Activated T-helper 2 cell treated with anti-CD3 and anti-CD28 coated beads, Interferon-gamma antibody, Interleukin-2, Interleukin-4, amounts not matched to agents 10 μg/mL and 5 μg/mL and 100 μg/mL, durations not matched to agents 14 hours and 24 hours and 36 hours (primary cell): Measurements from ENCODE around the gene PFAS. TPM values are rescaled to one million over a fixed set of nuclear protein-coding genes. Genes with fewer than 3 reads are reported as not detected.
"Not testable (repeated sequence)": the region's sequence is repeated elsewhere in the genome, so short reads cannot be mapped to it uniquely, and the experiment has no call there.

Experiments
- DNase-seq: peaks from one replicate; pipeline ENCODE4 v3.0.0; 2021; ENCODE audit warnings: low spot score
- H3K27ac Mint-ChIP-seq: one replicate; pipeline ENCODE4 v1.8.0; 2021; ENCODE audit warnings: mixed read lengths
- H3K27me3 Mint-ChIP-seq: one replicate; pipeline ENCODE4 v1.8.0; 2021; ENCODE audit warnings: low read depth, mixed read lengths
- H3K36me3 Mint-ChIP-seq: one replicate; pipeline ENCODE4 v1.8.0; 2021; ENCODE audit warnings: low read depth, mixed read lengths
- H3K4me1 Mint-ChIP-seq: one replicate; pipeline ENCODE4 v1.8.0; 2021; ENCODE audit warnings: low read depth, mixed read lengths
- H3K4me3 Mint-ChIP-seq: one replicate; pipeline ENCODE4 v1.8.0; 2021; ENCODE audit warnings: low read depth, mild to moderate bottlenecking, moderate library complexity, mixed read lengths
- H3K9me3 Mint-ChIP-seq: one replicate; pipeline ENCODE4 v1.8.0; 2021; ENCODE audit warnings: mixed read lengths
- intact Hi-C: fragments of 100-400 bp; cut with micrococcal nuclease; formaldehyde crosslinking; loops from one replicate; pipeline ENCODE4 v1.15.1; 2023
- total RNA-seq: library from RNA; stranded (reverse); gene quantifications from 2 replicates; pipeline ENCODE4 v1.2.3, GENCODE V29; 2022

PFAS gene
- 165 and 174 TPM in 2 replicates for total RNA-seq

DNA sequence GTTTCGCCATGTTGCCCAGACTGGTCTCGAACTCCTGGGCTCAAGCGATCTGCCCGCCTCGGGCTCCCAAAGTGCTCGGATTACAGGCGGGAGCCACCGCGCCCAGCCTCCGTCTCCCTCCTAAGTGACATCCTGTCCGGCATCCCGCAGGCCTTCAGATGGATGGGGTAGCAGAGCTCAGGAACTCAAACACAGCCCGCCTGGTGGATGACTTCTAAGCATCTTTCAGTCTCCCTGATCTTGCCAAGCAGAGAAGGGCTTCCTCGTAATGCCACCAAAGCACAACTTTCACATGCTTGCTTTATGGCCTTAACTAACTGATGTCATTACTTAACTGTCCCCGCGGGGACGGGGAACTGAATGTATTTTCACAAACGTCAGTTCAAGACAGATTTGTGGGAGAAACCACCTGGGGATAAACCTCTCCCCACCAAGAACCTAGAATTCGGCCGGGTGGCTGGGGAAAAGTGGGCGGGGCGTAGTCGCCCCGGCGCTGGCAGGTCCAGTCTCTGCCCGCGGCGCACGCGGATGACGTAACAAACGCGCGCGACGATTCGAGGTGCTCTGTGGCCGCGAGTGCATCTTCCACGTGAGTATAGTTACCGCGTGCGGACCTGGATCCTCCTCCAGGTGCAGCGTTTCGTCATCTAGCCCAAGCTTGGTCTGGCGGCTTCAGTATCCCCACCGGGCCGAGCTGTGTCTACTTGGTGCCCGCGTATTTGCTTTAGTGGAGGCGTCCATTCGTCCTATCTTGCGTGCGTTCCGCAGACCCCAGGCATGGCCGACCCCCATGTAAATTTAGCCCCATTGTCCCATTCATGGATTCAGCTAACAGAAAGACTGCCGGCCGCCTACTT lies at the start of gene PFAS:
PFAS (plus strand) TSS at position 539 of the 857 bp plus-strand sequence. CDS start 4,649 bp downstream, outside the sequence.
- Mint-ChIP-seq H3K27ac (peak within 1 kb of the TSS; percentile 100), H3K36me3 (peaks cover 38% of the 10 kb centered on the region), H3K27me3 (no peaks in the 10 kb centered on the region), H3K9me3 (no peaks in the 10 kb centered on the region), H3K4me3 (peak within 1 kb of the TSS; percentile 99), H3K4me1 (peaks cover 30% of the 10 kb centered on the region)
- peak; percentile 95 for DNase-seq
- intact Hi-C loops: loop anchor here (1.0 kb wide), 4 partner anchors 27 to 130 kb away; partner anchors contain the start of gene SLC25A35

GRCh38 chr17:8204761-8205555 lies 44.1 kb upstream of the PFAS start:
- DNase-seq: no peak
- Mint-ChIP-seq H3K9me3 (no peaks in the 10 kb centered on the region), H3K27me3 (no peaks in the 10 kb centered on the region), H3K27ac (no peak overlapping the region), H3K4me3 (no peak overlapping the region), H3K4me1 (peaks cover 15% of the 10 kb centered on the region), H3K36me3 (peaks cover 70% of the 10 kb centered on the region)
- intact Hi-C loops: no loop called here

- Mint-ChIP-seq H3K27me3 (no peaks in the 10 kb centered on the region), H3K9me3 (no peaks in the 10 kb centered on the region), H3K36me3 (peaks cover 63% of the 10 kb centered on the region), H3K4me1 (peaks cover 21% of the 10 kb centered on the region), H3K27ac (peak overlapping the region; percentile 38), H3K4me3 (peak overlapping the region; percentile 30)
- intact Hi-C loops: no loop called here
- DNase-seq: no peak
Measured at GRCh38 chr17:8206536-8206935, 42.6 kb upstream of the PFAS start.

DNA sequence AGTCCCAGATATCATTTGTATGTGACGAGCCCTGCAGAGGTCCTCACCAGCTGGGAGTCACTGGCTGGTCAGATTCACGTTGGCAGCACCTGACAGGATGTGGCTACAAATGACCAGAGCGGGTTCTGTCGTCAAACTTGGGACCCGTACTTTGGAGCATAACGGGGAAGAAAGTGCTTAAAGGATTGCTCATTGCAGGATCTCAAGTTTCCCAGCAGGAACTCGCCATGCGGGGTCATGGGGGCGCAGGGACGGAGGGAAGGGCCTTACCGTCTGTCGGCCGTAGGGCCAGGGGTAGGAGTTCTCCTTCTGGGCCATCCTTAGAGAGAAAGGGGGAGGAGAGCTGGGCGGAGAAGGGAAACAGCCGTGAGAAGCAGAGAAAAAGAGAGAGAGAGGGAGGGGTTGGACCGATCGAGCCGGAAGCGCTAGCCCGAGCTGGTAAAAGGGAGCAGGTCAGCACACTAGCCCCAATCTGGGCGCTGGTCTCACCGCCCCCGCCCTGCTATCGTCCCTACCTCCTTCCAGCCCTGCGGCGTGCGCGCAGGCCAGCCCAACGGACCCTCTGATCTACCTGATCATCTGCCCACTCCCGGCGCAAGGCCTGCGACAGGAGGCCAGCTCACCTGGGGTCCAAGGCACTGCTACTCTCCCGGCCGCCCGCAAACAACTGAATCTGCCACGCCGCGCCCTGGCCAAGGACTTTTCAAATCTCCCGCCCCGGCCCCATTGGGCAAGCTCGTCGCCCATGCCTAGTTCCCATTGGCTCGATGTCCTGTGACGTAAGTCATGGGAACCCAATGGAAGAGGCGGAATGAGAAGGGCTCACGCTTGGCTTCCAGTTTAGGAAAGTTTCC lies 39.0 kb upstream of the PFAS start, which contains the start of gene AURKB:
AURKB (minus strand) TSS at position 669 of the 854 bp plus-strand sequence; CDS start at position 318, 351 bp downstream.
- H3K4me1 Mint-ChIP-seq: peaks cover 21% of the 10 kb centered on the region
- H3K36me3 Mint-ChIP-seq: peaks cover 40% of the 10 kb centered on the region
- H3K9me3 Mint-ChIP-seq: no peaks in the 10 kb centered on the region
- DNase-seq: peak; percentile 91
- H3K4me3 Mint-ChIP-seq: peak within 1 kb of the TSS; percentile 98
- H3K27me3 Mint-ChIP-seq: no peaks in the 10 kb centered on the region
- H3K27ac Mint-ChIP-seq: peak within 1 kb of the TSS; percentile 95
- intact Hi-C loops: loop anchor here (1.0 kb wide), 2 partner anchors 10 to 12 kb away; no protein-coding TSS in a partner anchor

DNA sequence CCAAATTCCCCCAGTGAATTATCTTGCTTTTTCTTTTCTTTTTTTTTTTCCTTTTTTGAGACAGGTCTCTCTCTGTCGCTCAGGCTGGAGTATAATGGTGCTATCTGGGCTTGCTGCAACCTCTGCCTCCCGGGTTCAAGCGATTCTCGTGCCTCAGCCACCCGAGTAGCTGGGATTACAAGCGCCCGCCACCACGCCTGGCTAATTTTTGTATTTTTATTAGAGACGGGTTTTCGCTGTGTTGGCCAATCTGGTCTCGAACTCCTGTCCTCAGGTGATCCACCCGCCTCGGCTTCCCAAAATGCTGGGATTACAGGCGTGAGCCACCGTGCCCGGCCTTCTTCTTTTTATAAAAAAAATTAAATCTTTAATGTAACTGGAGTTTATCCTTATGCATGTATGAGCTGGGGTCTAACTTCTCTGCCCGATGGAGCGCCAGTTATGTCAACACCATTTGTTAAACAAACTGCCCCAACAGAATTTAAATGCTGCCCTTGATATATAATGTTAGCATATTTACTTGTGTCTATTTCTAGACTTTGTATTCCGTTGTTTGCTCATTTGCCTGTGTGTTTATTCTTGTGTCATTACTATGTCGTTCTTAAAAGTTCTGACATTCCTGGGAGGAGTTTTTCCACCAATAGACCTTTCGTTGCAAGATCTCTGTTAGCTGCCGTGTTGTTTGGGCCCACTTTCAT lies 38.2 kb upstream of the PFAS start:
- H3K36me3 Mint-ChIP-seq: peaks cover 34% of the 10 kb centered on the region
- peak overlapping the region; percentile 98 for H3K4me3 Mint-ChIP-seq
- intact Hi-C loops: loop anchor here (1.0 kb wide), 2 partner anchors 11 kb away; no protein-coding TSS in a partner anchor

DNA sequence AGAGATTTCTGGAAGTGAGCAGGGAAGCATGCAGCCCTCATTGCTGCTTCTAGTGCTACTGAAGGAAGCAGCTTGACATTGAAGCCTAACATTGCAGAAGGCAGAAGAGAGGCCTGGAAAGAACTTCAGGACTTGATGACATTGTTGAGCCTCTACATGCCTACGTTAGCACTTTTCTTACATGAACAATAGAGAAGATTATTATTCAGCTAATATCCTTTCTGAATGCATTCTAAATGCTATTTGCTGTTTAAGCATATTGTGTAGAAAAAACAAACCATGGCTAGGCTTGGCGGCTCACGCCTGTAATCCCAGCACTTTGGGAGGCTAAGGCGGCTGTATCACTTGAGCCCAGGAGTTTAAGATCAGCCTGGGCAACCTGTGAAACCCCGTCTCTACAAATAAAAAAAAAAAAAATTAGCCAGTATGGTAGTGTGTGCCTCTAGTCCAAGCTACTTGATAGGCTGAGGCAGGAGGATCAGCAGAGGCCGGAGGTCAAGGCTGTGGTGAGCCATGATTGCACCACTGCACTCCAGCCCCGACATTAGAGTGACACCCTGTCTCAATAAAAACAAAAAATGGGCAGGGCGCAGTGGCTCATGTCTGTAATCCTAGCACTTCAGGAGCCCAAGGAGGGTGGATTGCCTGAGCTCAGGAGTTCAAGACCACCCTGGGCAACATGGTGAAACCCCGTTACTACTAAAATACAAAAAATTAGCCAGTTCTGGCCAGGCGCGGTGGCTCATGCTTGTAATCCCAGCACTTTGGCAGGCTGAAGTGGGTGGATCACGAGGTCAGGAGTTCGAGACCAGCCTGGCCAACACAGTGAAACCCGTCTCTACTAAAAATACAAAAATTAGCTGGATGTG lies 36.5 kb upstream of the PFAS start:
- Mint-ChIP-seq H3K4me3 (no peak overlapping the region), H3K27me3 (no peaks in the 10 kb centered on the region), H3K4me1 (peaks cover 21% of the 10 kb centered on the region), H3K36me3 (peaks cover 17% of the 10 kb centered on the region), H3K27ac (no peak overlapping the region), H3K9me3 (no peaks in the 10 kb centered on the region)
- intact Hi-C loops: no loop called here
- no peak for DNase-seq

More for the DNA sequence above, 38.2 kb upstream of the PFAS start:
- Mint-ChIP-seq H3K27me3 (no peaks in the 10 kb centered on the region), H3K27ac (peak overlapping the region; percentile 95), H3K9me3 (no peaks in the 10 kb centered on the region), H3K4me1 (peaks cover 21% of the 10 kb centered on the region)
- DNase-seq: no peak

DNA sequence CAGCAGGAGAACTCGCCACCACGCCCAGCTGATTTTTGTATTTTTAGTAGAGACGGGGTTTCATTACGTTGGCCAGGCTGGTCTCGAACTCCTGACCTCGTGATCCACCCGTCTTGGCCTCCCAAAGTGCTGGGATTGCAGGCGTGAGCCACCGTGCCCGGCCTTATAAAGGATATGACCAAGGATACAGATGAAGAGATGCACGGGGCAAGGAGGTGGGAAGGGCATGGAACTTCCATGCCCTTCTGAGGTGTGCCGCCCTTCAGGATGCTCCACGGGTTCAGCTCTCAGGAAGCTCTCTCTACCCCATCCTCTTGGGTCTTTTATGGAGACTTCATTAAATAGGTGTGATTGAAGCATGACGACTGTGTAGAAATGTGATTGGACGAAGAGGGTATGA lies 35.1 kb upstream of the PFAS start:
- H3K27me3 Mint-ChIP-seq, DNase-seq, H3K9me3 Mint-ChIP-seq, H3K4me3 Mint-ChIP-seq, intact Hi-C loops, H3K27ac Mint-ChIP-seq: not testable (repeated sequence)
- Mint-ChIP-seq H3K4me1 (peaks cover 20% of the 10 kb centered on the region), H3K36me3 (peaks cover 11% of the 10 kb centered on the region)

DNA sequence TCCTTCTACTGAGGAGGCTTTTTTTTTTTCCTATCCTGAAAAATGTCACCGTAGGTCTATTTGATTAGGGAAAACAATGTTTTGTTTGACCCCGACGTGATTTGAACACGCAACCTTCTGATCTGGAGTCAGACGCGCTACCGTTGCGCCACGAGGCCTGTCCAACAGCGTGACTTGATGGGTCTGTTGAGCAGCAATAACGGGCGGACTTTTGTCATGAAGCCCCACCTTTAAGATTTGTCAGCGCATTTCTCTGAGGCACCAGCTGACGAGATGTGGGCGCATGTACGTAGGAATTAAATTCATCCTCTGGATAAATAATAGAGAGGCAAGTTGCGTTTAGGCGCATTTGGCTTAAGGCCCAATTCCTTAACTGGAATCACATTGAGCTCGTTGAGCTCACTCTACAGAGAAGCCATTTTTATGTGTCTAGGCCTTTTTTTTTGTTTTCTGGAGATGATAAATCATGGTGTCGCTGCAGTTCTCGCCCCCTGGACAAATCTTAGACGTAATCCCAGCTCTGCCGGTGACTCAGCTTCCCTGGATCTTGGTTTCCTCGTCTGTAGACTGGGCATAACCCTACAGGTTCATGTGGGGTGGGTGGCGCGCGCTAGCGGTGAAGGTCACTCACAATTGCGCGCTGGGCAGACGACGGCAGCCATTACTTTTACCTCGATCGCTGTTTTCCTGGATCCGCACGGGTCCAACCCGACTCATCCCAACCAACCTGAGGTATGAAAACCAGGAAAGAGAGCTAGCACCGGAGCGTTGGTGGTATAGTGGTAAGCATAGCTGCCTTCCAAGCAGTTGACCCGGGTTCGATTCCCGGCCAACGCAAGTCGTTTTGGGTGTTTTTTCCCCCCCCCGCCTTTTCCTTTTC lies 28.1 kb upstream of the PFAS start:
- Mint-ChIP-seq H3K4me1 (peaks cover 28% of the 10 kb centered on the region), H3K36me3 (no peaks in the 10 kb centered on the region), H3K27ac (peak overlapping the region; percentile 96), H3K27me3 (no peaks in the 10 kb centered on the region), H3K4me3 (peak overlapping the region; percentile 97), H3K9me3 (no peaks in the 10 kb centered on the region)
- intact Hi-C loops: loop anchor here (10.0 kb wide), 2 partner anchors 164 to 536 kb away; partner anchors contain the start of genes RPL26, TP53 and WRAP53
- peak; percentile 78 for DNase-seq

- H3K4me1 Mint-ChIP-seq: peaks cover 35% of the 10 kb centered on the region
- peak overlapping the region; percentile 96 for H3K27ac Mint-ChIP-seq
- H3K36me3 Mint-ChIP-seq: peaks cover 6% of the 10 kb centered on the region
- intact Hi-C loops: loop anchor here (1.0 to 10.0 kb wide), 8 partner anchors 12 to 537 kb away; partner anchors contain the start of genes AURKB, PFAS, RPL26 and SLC25A35
- no peaks in the 10 kb centered on the region for H3K9me3 Mint-ChIP-seq
- DNase-seq: peak; percentile 65
- H3K4me3 Mint-ChIP-seq: peak overlapping the region; percentile 97
- no peaks in the 10 kb centered on the region for H3K27me3 Mint-ChIP-seq
Measured at GRCh38 chr17:8221663-8222379, 27.3 kb upstream of the PFAS start.

DNA sequence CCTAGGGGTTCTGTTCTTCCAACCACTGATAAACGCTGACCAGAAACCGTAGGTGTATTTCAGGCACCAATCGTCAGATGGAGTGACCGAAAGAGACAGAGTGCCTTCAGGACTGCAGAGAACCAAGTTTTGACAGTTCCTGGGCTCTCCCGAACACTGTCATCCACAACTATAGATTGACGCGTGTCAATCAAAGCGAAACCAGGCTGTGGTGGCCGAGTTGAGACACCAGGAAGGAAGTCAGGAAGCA lies 26.8 kb upstream of the PFAS start:
- Mint-ChIP-seq H3K27me3 (no peaks in the 10 kb centered on the region), H3K4me3 (peak overlapping the region; percentile 97), H3K4me1 (peaks cover 40% of the 10 kb centered on the region), H3K36me3 (peaks cover 11% of the 10 kb centered on the region), H3K9me3 (no peaks in the 10 kb centered on the region), H3K27ac (peak overlapping the region; percentile 96)
- intact Hi-C loops: loop anchor here (1.0 to 10.0 kb wide), 8 partner anchors 12 to 538 kb away; partner anchors contain the start of genes AURKB, PFAS, RPL26 and SLC25A35
- peak; percentile 83 for DNase-seq
